BJ (cell line): Measurements from ENCODE around the gene ATP8A2. TPM values are rescaled to one million over a fixed set of nuclear protein-coding genes. Genes with fewer than 3 reads are reported as not detected.

Source experiments
- CTCF ChIA-PET: fragments of 350-600 bp; formaldehyde crosslinking; extraction: SDS; loops from one replicate; lab custom pipeline; 2021; ENCODE audit warnings: antibody characterized with exemption, inconsistent platforms; lab: Yijun Ruan, JAX
- POLR2A ChIA-PET: fragments of 300-600 bp; sonication (Branson Sonifier 250); formaldehyde crosslinking; extraction: SDS; loops from one replicate; lab custom pipeline; 2021; ENCODE audit warnings: antibody characterized with exemption; lab: Charles Lee
- DNase-seq: peaks from one replicate; pipeline ENCODE4 v3.0.0-alpha.2; 2011; ENCODE audit warnings: low read depth
- H3K27me3 ChIP-seq: 2 replicates; pipeline ENCODE4 v1.6.0; 2011; ENCODE audit warnings: low read length; ENCODE audit not compliant: control insufficient read depth, insufficient read depth
- H3K36me3 ChIP-seq: 2 replicates; pipeline ENCODE4 v1.5.1; 2011; ENCODE audit warnings: low read length; ENCODE audit not compliant: control insufficient read depth, insufficient read depth
- H3K4me3 ChIP-seq: 2 replicates; pipeline ENCODE4 v1.5.1; 2011; ENCODE audit warnings: low read depth, mild to moderate bottlenecking, control low read depth, low read length
- CTCF ChIP-seq: IDR thresholded peaks from 2 replicates; pipeline ENCODE4 v1.5.1; 2011; ENCODE audit warnings: low read depth, mild to moderate bottlenecking, control low read depth, inconsistent platforms, low read length, moderate library complexity; ENCODE audit not compliant: insufficient read depth
- polyA plus RNA-seq: library from polyadenylated mRNA; depleted of rRNA; stranded (reverse); fragments of >200 nt; gene quantifications from 2 replicates; pipeline ENCODE4 v1.2.3, GENCODE V29; 2011

ATP8A2 gene
- polyA plus RNA-seq, 1 experiment = 0.02 TPM

GRCh38 chr13:25691654-25692053 lies 319.9 kb downstream of the ATP8A2 start:
- DNase-seq = no peak
- H3K36me3 ChIP-seq = no peaks in the 10 kb centered on the region
- no peak overlapping the region for H3K4me3 ChIP-seq
- no peaks in the 10 kb centered on the region for H3K27me3 ChIP-seq
- TF ChIP-seq CTCF = no peak
- CTCF ChIA-PET = no interaction called here
- POLR2A ChIA-PET = no interaction called here

DNA sequence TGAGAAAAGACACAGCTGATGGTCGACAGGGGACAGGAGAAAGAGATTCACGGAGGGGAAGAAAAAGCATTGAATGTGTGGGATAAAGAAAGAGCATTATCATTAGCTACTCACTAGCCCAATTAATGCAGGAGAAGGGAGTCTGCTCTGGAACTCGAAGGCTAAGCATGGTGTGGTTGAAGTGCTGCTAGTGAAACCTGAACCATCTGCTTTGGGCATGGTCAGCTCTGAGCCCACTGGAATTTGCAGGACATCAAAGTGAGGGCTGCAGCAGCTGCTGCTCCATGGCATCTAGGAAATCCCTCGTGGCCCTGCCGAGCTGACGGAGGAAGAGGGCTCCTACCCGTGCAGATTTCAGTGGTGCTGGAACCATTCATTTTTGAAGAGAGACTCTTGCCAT lies 320.3 kb downstream of the ATP8A2 start:
- H3K27me3 ChIP-seq = no peaks in the 10 kb centered on the region
- no peak for TF ChIP-seq CTCF
- H3K36me3 ChIP-seq = no peaks in the 10 kb centered on the region
- DNase-seq = no peak
- CTCF ChIA-PET = no interaction called here
- H3K4me3 ChIP-seq = no peak overlapping the region
- POLR2A ChIA-PET = no interaction called here

DNA sequence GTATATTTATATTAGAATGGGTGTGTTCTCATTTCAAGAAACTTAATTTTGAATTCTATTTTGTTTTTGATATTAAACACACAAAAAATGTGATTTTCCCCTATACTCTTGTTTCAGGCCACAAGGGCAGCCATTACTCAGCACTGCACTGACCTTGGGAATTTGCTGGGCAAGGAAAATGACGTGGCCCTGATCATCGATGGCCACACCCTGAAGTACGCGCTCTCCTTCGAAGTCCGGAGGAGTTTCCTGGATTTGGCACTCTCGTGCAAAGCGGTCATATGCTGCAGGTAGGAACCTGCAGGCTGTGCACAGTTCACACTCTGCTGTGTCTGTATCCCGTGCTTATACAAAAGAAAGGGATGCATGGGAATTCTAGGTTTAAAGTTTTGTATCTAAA lies 327.3 kb downstream of the ATP8A2 start:
- H3K27me3 ChIP-seq = no peaks in the 10 kb centered on the region
- no peak for DNase-seq
- no peaks in the 10 kb centered on the region for H3K36me3 ChIP-seq
- H3K4me3 ChIP-seq = no peak overlapping the region
- CTCF ChIA-PET = no interaction called here
- TF ChIP-seq CTCF = no peak
- POLR2A ChIA-PET = no interaction called here

DNA sequence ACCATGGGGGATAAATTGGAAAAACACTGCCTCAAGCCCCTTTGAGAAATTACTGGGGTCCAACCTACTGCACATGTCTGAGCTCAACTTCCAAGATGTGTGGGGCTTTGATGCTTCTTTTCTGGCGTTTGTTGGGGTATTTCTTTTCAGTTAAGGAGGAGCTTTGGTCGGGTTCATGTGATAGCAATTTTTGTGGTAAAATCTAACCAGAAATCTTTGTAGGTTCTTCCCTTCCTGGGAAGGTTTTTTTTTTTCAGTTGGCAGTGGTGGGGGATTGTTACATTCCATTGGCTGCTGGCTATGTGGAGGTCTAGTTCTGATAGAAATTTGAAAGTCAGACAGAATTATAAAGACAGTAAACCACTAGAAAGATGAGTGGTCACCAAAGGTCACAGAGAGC lies 327.8 kb downstream of the ATP8A2 start:
- H3K36me3 ChIP-seq = no peaks in the 10 kb centered on the region
- no peak for DNase-seq
- no peak for TF ChIP-seq CTCF
- H3K4me3 ChIP-seq = no peak overlapping the region
- ChIA-PET POLR2A (no interaction called here), CTCF (no interaction called here)
- no peaks in the 10 kb centered on the region for H3K27me3 ChIP-seq

- H3K36me3 ChIP-seq = no peaks in the 10 kb centered on the region
- no peak overlapping the region for H3K4me3 ChIP-seq
- no peaks in the 10 kb centered on the region for H3K27me3 ChIP-seq
- no peak for TF ChIP-seq CTCF
- ChIA-PET POLR2A (no interaction called here), CTCF (no interaction called here)
- no peak for DNase-seq
Measured at GRCh38 chr13:25701304-25701703, 329.5 kb downstream of the ATP8A2 start.
